ENCODE measurements around the gene KRT8.
"Not testable (repeated sequence)": the region's sequence is repeated elsewhere in the genome, so short reads cannot be mapped to it uniquely, and the experiment has no call there.

KRT8 gene

DNA sequence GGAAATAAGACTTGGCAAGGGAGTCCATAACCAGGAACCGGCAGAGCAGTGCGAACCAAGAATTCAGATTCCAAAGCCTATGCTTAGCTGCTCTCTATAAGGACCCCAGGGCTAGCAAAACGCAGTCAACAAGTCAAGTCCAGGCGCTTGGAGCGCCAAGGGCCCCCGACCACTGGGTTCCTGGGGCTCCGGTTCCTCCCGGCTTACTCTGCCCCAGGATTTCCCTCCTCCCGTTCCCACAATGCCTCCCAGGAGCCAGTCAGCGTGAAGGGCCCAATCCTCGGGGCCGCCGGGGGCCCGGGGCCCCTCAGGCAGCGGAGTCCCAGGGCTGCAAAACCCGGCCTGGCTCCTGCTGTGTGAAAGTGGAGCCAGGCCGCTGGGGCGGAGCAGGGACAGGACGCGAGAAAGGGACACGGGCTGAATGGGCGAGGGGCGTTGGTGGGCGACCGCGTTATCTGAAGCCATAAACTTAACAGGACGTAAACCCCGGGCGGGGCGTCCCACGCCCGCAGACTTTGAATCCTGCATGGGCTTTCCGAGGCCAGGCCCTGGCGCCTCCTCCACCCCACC is 1.5 kb downstream of the KRT8 start:
- DNase-seq: peak; percentile 88

DNA sequence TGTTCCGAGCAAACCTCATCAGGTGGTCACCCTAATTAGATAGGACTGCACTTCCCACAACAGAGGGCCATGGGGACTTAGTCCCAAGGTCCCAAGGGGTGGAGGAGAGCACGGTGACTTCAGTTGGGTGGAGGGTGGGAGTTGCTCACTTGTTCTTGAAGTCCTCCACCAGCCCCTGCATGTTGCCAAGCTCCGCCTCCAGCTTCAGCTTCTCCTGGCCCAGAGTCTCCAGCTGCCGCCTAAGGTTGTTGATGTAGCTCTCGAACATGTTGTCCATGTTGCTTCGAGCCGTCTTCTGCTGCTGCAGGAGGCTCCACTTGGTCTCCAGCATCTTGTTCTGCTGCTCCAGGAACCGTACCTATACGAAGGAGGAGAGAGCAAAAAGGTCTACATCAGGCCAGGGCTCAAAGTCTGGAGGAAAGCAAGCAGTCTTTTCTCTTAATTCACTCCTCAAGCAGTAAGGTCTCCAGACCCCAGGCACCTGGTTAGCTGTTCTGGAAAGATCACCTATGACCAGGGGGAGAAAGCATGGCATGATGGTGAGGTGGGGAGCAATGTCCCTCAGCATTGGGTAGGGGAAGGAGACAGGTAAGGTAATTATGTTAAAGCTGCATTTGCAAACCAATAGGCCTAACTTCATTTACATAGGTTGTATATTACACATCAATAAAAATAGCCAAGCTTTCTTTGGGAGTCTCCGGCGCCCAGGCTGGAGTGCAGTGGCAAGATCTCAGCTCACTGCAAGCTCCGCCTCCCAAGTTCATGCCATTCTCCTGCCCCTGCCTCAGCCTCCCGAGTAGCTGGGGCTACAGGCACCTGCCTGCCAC is 2.9 kb downstream of the KRT8 start:
- DNase-seq: no peak

DNA sequence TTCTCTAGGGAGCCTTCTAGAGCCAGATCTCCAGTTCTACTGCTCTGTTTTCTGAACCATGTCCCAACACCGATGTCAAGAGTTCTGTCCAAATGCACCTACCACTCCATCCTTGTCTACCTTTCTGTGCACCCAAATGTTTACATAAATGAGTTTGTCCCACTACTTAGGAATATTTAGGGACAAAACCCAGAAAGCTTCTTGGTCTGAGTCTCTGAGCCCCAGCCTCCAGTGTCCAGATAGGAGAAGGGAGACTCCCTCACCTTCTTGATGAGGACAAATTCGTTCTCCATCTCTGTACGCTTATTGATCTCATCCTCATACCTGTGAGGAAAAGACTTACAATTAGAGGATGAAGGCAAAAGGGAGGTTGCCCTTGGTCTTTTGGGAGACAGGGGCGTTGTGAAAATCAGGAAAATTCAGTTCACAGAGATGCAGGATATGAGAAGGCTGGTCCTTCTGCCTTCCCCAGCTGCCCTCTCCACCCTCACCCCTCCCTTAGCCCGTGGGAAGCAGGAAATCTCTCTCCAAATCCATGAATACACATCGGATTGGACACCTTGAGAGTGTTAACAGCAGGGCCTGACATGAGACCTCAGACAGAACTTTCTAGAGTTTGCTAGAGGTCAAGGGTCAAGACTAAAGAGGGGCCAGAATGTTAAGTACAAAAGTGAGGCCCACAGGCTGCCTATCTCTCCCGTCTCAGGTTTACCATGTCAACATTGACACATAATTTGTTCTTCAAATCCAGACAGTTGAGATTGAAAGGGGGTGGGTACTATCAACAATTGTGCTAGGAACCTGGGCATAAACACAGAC is 3.8 kb downstream of the KRT8 start:
- no peak for DNase-seq

DNA sequence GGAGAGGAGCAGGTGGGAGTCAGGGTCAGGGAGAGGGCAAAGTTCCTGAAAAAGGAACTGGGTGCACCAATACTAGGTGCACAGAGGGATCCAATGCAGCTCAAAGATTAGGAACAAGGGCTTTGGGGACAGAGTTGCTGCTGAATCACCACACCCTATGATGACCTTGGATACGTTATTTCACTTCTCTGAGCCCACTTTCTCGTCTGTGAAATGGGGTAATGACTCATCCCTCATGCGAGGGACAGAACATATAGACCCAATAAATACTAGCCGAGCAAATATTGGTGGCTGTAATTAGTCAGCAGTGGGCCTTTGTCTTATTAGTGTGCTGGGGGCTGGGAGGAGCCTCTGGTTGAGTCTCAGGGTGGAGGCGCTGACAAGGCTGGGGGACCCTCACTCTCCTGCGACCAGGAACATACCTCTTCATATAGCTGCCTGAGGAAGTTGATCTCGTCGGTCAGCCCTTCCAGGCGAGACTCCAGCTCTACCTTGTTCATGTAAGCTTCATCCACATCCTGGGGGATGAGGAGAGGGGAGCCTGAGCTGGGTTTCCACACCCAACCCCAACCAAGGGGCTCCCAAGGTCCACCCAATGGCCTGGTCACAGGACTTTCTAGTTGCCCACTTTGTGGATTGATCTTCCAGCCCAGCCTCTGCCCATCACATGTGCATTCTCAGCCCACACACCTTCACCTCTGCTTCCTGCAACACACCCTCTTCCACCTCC is 4.5 kb downstream of the KRT8 start:
- no peak for DNase-seq

DNA sequence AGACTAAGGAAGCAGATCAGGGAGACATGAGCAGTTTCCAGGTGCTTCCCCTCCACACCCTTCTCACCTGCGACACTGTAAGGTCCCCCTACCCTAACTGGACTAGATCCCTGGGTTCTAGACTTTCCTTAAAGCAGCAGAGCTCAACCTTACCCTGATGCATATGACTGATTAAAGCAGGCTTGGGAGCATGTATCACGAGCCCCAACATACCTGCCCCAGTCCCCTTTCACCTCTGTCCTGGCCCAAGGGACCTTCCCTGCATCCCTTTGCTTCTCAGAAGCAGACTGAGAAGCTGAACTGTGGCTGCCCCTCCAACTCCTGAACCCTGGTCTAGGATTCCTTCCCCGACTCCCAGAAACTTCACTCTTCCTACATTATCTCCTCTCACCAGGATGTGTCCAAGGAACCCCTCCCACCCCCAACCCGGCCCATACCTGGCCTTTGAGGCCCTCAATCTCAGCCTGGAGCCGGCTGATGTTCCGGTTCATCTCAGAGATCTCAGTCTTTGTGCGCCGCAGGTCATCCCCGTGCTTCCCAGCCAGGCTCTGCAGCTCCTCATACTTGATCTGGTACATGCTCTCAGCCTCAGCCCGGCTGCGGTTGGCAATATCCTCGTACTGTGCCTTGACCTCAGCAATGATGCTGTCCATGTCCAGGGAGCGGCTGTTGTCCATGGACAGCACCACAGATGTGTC is 5.4 kb downstream of the KRT8 start:
- no peak for DNase-seq

DNA sequence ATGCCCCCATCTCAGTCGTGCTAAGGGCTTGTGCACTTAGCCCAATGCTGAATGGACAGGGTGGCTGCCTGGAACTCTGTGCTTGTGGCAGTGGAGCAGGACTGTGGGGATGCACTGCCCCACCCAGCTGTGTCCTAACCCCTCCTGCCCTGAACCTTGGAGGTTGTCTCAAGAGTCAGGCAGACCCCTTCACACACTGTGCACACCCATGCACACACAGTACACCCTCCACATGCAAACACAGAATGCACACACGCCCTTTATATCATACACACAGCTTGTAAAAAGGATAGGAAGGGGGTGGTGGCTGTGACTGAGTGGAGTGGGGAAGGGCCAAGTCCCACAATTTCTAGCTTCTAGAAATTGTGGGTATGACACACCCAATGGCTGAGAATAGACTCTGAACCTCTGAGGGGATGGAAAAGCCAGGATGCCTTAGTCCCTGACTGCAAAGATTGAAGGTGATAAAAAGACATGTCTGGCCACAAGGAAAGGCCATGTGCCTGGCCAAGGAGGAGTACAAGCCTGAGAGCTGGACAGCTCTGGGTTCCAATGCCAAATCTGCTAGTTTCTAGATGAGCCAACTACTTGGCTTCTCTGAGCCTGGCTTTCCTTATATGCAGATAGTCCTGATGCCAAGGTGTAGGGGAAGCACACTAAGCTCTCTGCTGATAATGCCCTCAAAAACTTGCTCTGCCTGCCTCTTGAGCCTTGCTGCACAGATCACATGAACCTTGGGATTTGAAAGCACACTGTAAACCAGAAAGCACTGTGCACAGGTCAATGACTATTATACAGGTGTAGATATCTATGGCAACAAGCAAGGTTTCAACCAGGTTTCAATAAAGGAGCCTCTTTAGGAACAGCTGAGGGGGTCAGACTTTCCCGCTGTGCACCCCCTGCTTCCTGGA is 8.4 kb downstream of the KRT8 start:
- DNase-seq: no peak

DNA sequence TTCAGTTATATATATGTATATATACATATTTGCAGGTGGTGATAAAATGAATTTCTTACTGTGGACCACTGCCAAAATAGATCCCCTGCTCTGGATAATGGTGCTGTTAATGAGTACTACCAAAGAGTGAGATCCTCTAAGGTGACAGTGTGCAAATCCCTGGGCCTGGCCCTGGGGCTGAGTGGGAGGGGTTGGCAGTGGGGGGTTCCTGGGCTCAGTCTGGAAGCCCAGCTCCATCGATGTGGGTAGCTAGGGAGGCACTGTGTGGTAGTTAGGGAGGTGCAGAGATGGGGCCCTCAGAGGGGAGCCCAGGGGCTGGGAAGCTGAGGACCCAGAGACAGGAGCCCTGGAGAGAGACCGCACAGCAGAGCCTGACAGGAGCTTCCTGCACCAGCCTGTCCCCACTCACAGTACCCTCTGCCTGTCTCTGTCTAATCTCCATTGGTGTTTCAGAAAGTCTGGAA is 9.1 kb downstream of the KRT8 start:
- no peak for DNase-seq

DNA sequence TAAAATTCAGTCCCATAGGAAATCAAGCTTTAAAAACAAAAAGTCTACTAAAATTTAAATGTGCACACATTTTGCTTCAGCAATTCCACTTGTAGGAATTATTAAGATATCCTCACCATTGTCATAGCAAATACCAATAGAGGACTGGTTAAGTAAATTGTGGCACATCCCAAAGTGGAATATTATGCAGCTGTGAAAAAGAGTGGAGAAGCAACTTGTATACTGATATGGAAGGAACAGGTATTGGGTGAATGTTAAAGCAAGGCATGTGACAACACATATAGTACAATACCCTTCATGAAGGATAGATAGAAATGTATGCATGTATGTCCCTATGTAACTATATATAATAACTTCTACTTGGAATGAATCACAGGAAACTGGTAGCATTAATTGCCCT is 11.9 kb downstream of the KRT8 start:
- no peak for DNase-seq

DNA sequence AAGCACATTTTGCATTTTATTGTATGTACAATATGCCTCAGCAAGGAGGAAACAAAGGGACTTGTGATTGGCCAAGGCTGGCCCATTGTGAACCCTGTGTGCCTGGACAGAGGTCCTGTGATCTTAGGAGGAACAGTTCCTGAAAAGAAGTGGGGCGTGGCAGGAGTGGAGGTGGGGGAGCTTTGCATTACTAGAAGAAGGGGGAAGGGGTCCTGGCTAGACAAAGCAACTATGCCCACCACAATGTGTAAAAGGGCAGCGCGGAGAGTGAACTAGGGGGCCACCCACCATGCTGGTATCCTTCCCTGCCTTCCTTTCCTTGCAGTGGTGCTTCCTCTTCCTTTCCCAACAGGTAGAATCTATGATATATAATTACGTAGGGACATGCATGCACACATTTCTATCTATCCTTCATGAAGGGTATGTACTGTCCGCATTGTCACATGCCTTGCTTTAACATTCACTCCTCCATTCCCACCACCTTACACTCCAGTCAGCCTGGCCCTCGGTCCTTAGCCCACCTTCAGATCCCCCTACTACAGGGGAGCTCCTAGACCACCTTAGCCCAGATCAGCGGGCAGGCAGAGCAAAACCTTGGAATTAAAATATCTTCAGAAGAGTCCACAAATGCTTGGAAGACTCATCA is 12.5 kb downstream of the KRT8 start:
- DNase-seq: no peak

DNA sequence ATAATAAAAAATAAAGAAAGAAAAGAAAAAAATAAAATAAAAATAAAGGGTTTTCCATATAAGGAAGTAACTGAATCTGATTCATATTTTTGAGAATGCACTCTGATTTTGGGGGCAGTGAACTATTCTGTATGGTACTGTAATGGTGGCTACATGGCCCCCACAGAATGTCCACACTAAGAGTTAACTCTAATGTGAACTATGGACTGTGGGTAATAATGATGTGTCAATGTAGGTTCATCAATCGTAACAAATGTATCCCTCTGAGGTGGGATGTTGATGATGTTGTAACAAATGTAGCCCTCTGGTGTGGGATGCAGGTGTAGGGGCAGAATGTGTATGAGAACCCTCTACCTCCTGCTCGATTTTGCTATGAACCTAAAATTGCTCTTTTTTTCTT is 13.8 kb downstream of the KRT8 start:
- no peak for DNase-seq

DNA sequence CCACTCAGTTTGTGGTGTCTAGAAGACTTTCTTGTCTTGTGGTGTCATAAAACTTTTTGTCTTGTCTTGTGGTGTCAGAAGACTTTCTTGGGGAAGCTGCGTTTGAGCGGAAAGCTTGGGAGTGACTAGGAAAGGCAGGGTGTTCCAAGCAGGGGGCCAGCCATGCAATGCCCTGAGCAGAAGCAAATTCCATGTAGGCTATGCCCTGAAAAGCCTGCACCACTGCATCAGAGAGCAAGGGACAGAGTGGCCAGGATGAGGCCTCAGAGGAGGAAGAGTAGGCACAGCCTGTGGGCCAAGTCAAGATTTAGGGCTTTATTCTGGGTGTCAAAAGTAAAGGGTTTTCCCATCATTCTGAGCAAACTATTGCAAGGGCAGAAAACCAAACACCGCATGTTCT is 14.5 kb downstream of the KRT8 start:
- no peak for DNase-seq

DNA sequence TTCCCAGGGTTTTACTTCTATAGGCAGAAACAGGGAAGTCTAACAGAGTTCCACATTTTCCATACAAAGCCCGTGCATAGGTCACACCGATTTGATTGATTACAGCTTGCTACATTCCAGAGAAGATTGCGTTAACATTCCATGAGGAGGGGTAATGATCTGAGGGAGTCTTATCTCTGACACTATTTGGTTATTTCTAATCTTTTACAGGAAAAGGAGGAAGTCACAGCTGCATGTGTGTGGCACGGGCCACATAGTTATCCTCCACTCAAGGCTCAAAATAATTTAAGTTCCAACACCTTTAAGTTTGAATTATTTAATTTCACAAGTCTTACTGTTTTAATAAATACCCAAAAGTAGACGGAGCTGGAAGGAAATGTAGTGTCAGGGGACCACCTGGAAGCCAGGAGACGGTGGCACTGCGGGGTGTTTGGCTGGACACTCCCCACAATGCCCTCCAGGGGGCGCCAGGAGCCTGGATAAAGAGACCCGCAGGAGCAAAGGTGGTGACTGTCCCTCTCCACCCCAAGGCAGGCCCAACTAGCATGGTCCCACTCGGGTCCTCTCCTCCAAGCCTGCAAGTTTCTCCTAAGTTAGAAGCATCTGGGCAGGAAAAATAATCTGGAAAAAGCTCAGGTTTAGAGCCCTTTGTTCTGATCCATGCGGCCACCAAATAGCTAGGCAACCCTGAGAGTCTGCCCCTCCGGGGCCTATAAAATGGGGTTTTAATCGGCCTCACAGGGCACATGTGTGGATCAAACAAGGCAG is 20.2 kb downstream of the KRT8 start:
- peak; percentile 76 for DNase-seq

DNA sequence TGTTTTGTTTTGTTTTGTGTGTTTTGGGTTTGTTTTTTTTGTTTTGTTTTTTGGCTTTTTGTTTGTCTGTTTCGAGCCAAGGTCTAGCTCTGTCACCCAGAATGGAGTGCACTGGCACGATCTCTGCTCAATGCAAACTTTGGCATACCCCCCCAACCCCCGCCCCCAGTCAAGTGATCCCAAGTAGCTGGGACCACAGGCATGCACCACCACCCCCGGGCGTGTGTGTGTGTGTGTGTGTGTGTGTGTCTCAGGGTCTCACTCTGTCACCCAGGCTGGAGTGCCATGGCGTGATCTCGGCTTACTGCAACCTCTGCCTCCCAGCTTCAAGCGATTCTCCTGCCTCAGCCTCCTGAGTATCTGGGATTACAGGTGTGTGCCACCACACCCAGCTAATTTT is 24.4 kb downstream of the KRT8 start:
- not testable (repeated sequence) for DNase-seq

DNA sequence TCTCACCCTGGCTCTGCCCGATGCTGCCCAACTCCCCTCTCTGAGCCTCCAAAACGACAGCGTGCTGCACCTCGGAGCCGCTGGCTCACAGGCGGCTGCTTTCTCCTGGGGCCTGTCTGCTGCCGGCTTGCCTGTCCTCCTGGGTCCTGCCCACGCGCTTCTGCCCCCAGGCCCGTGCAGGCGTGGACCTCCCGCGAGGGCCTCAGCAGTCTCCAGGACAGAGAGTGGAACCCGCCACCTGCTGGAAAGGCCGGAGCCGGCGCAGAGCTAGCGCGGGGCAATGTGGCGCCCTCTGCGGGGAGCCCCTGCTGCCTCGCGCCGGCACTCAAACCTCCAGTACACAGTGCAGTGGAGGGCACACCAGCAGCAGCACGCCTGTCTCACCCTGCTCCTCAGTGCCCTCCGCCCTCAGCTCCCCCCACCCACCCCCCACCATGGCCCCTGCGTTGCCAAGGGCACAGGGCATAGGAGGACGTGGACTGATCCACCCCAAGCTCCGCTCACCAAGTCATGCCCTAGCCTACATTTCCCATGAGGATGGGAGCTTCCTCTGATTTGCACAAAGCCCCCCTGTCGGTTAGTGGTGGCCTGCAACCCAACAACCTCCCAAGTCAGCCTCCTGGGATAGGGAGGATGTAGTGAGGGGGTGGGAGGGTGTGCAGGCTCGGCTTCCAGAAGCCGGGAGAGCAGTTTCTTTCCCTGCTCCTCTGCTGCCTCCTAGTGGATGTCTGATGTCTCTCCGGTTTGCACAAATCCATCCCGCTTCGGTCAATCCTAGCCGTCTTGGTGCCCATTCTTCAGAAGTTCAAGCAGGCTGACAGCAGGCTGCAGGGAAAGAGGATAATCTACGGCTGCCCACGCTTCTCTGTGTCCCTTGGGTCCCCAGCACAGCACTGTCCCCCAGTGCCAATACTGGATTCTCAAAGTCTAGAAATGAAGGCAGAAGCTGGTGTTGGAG is 25.2 kb downstream of the KRT8 start:
- DNase-seq: peak; percentile 63

DNA sequence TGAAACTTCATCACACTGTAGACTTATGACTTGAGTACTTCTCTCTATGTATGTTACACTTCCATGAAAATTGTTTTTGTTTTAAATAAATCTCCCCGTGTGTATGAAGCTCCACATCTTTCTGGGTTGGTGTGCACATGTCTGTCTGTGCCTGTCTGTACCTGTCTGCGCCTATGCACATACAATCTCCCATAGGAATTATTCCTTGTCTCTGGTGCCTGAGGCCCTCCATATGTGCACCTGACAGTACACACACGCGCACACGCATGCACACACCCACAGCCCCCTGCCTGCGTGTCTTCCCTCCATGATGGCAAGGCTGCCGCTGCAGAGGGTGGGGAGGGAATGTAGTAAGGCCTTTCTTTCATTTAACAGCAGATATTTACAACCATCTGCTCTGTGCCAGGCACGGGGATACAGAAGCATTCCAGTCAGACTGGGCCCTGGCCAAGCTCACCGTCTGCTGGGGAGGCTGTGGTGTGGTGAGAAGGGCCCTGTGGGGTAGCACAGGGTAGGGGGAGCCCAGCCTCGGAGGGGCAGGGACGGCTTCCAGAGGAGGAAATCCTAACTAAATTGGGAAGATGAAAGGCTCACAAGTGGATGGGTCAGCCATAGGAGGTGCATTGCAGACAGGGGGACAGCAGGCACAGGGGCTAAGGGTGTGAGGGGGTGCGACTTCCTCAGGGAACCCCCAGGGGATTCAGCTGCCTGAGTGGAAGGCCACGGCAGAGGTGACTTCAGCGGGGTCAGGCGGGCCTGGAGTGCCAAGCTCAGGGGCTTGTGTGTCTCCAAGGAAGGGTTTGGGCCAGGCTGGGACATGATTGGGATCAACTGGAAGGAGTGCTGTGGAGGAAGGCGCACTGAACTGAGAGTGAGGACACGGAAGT is 26.1 kb downstream of the KRT8 start:
- DNase-seq: no peak

DNA sequence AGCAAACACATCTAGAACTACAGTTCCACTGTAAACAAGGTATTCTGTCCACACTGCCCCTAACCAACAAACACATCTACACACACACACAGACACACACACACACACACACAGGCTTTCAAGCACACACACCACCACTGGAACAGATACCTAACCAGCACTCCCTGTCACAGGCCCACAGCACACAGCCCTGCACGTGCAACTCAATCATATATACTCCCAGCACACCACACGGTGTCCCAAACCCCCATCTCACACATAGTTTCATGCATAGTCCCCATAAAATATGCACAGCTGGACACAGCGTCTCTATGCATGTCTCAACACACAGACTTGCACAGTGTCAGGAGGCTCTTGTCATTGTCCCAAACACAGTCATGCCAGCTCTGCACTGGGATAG is 27.6 kb downstream of the KRT8 start:
- DNase-seq: no peak

DNA sequence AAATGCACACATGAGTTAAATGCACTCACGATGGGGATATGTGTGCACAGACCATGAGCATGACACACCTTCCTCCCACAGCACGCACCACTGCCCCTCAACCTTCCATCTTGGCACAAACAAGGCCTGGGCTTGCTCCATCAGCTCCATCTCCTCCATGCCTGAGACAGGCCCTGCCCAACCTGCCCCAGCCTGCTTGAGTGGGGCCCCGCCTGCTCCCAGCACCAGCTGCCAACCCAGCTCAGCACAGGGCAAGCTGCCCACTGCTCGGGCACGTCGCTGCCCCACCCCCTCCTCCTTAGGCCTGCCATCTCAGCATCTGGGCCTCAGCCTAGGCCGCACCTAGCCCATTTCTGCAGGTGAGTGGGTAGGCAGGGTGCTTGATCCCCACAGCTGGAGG is 28.5 kb downstream of the KRT8 start:
- no peak for DNase-seq

Data from right kidney (tissue), 1 donor.